NCI-H2171 treated with DMSO at 0.1 percent for 48 hours (cell line): ENCODE measurements around the gene LAMTOR1.

ENCODE experiments used
- DNase-seq: peaks from one replicate; lab custom pipeline; 2025; lab: John Stamatoyannopoulos, UW

The LAMTOR1 gene

DNA sequence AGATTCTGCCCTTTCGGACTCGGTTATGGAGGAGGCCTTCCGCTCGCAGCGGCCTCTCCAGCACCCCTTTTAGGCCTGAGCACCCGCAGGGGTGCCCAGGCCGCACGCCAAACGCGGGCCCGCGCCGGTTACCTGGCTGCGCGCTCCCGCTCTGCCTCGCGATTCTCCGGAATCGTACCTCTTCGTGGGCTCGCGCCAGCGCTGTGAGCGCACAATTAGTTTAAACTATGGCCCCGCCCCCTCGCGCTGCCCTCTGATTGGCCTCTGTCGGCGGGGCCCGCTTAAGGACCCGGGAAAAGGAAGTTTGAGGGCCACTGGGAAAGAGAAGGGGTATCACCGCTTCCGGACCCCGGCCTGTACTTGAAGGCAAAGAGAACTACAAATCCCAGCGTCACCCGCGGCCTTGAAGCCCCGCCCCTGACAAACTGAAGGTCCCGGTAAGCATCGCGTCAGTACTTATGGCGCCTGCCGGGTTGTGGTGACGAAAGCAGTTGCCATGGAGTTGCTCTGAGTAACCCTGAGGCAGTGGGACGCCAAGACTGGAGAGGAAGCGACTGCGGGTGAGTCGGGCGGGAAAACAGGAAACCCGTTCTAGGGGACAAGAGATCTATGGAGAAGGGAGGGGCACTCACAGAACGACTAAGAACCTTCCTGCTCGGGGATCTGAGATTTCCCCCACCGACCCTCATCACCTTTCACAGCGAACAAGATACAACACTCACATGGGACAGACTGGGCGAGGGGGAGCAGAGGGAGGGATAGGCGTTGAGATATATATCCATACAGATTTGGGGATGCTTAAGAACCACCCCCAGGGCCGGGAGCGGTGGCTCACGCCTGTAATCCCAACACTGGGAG is 22.5 kb downstream of the LAMTOR1 start, which contains the start of the genes LRRC51 and NUMA1:
Gene LRRC51 (plus strand): TSS at position 525 of the 858 bp plus-strand sequence. CDS start 8,234 bp downstream, outside the sequence.
Gene NUMA1 (minus strand): TSS at position 217 of the 858 bp plus-strand sequence. CDS start 44,599 bp downstream, outside the sequence.
- peak; percentile 100 for DNase-seq

DNA sequence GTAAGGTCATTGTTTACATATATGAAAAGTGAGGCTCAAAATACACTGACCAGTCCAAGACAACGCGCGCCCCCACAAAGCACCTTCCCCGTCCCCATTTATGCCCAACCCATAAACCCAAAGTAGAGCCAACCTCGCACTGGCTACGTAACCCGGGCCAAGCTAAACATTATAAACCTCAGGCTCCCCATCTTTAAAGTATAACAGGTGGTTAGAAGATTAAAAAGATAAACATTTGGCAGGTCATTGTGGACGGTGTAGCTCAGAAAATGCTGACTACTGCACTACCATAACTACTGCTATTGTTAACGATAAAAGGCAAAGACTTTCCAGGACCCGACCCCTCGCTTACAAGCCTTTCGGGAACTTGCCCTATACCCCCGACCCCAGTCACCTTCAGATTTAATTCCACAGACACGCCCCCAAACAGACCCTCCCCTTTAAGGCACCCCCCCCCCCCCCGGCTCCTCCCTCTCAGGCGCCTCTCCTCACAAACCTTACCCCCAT is 23.2 kb downstream of the LAMTOR1 start:
- DNase-seq, result no peak

DNA sequence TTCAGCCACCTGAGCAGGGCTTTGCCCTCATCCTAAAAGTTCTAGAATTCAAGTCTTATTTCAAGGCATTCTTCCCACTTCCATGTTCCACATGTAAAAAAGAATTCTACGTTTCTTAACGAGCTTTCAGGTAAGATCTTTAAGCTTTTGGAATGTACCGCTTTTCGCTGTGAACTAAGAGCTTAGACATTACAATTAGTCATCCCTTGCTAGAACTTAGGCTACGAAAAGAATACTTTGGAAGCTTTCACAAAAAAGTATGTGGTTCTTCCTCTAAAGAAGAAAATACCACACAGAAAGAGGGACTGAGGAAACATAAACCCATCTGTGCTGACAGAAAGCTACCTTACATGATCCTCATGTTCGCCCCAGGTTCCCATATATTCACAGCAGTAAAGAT is 24.6 kb downstream of the LAMTOR1 start:
- DNase-seq, result no peak

DNA sequence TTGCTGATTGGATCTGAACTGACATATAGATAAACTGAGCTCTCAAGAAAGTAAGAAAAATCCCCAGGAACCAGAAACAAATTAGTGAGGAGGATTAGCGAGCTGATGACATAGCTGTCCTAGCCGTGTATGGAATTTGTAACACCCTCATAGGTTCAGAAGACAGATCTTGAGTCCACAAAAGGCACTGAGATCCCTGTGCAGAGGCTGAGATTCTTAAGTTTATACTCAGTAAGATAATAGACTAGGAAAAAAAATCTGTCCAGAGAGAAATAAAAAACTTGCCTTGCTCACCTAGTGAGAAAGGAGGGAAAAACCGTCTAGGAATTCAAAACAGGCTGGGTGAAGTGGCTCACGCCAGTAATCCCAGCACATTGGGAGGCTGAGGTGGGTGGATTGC is 27.3 kb downstream of the LAMTOR1 start:
- no peak for DNase-seq

DNA sequence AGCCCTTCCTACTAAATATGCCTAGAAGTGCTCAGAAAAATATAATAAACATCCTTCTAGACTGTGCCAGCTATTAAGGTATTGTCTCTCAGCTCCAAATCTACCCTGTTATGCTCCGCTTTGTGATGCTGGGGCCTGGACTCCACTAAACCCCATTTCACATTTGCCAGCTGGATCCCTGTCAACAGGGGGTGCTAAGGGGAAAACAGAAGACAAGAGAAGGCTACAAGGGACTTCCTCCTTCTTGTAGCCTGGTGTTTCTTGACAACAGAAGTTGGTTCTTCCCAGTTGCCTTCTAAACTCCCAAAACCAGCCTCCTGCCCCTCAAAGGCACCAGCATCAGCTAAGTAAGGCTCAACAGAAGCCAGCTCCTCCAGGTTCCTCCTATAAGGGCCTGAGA is 28.0 kb downstream of the LAMTOR1 start:
- no peak for DNase-seq

DNA sequence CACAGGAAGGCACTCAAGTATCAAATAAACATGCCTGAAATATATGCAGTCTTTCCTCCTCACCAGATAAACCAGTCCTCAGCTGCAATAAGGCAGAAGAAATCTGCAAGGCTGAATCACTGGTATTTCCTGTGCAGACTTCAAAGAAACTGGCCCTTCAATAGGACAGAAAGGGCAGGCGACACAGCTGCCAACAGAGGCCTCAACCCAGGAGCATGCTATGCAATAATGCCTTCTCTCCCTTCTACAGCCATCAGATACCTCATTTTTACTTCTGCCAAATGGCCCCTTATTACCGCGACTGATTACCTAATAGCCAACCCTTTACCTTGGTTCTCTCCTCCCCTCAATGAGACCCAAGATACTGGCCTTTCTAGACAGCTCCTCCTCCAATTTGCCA is 30.7 kb downstream of the LAMTOR1 start:
- DNase-seq, result no peak

DNA sequence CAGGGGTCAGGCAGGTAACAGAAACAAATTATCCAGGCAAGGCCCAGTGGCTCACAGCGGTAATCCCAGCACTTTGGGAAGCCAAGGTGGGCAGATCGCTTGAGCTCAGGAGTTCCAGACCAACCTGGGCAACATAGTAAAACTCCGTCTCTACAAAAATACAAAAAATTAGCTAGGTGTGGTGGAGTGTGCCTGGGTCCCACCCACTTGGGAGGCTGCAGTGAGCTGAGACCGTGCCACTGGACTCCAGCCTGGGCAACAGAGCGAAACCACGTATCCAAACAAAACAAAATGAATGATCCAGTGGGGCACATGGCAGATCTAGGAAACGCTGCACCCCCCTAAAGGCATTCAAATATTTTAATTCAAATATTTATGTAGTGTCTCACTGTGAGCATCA is 32.6 kb downstream of the LAMTOR1 start:
- no peak for DNase-seq

DNA sequence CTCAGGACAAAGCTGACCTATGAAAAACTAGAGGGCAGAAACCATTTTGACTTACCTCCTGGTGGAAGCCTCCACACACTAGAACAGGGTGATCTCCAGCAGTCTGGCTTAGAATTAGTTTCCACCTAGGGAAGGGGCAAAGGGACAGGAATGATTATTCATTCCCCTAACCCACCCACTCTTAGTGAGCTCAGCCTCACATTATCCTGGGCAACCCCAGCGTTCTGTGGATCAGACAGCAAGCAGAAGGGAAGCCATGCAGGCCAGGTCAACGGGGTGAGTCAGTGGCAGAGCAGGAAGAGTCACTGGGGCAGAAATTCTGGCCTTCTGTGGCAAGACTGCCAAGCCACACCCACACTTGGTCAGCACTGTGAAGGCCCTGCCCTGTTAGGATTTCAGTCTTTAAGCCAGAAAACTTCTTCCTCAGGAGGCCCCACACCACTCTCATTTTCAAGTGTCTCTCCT is 33.3 kb downstream of the LAMTOR1 start:
- no peak for DNase-seq

DNA sequence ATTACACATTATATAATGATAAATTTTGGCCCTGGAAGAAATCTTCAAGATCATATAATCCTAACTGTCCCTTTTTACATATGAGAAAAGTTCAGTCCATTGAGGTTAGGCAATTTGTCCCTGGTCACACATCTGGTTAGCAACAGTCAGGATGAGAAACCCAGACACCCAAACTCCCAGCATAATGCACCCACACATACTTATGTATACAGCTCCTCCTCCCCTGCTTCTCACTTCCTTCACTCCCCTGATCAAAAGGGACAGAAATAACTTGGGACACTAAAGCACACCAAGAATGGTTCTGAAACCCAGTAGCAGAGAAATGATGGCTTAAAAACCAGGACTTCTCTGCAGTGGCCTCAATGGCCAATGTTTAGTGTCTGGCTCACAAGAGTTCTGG is 33.9 kb downstream of the LAMTOR1 start:
- no peak for DNase-seq

DNA sequence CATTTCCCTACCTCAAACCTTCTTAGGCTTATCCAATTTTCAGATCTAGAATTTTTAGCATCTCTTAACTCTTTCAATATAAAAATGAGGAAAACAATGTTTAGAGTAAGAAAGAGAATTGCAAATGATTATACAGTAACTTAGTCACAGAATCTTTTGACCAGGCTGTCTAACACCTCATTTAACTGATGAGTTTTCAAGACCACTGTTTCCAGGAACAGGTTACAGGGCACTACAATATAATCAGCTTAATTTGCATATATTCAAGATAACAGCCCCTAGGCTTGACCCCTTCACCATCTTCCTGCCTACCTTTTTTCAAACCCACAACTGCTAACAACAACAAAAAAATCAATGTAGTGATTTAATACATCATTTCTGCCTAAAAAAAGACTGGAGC is 35.4 kb downstream of the LAMTOR1 start:
- DNase-seq, result no peak

DNA sequence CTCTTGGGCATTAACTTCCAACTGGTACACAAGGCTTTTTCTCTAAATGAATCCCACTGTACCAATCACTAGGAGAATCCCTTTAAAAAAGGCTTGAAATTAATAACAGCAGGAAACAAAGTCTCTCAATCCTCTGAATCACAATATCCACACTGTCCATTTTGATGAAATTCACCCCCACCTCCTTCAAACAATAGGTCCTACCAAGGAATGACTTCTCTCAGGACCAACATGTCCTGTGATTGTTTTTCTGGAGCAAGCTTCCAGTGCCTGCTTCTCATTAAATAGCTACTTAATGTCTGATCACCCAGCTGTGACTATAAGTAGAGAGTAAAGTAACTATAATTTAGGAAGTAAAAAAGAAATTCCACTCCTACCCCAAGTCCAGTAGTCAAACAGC is 35.8 kb downstream of the LAMTOR1 start:
- DNase-seq, result no peak

DNA sequence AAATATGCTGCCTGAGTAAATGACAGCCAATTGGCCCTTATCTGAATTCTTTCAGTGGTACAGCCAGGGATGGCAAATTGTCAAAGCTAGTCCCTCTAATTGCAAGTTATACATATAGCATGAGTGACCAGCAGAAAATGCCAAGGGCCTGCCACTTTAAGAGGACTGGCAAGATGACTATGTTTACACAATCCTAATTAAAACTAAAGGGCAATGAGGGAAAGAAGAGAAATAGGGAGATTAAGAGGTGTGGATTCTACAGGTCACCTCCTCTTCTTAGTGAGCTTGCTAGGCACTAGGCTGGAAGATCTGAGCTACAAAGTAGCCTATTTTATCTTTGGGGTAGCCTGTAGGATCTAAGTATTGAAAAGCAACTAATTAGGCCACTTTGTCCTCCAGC is 36.2 kb downstream of the LAMTOR1 start:
- DNase-seq, result no peak

DNA sequence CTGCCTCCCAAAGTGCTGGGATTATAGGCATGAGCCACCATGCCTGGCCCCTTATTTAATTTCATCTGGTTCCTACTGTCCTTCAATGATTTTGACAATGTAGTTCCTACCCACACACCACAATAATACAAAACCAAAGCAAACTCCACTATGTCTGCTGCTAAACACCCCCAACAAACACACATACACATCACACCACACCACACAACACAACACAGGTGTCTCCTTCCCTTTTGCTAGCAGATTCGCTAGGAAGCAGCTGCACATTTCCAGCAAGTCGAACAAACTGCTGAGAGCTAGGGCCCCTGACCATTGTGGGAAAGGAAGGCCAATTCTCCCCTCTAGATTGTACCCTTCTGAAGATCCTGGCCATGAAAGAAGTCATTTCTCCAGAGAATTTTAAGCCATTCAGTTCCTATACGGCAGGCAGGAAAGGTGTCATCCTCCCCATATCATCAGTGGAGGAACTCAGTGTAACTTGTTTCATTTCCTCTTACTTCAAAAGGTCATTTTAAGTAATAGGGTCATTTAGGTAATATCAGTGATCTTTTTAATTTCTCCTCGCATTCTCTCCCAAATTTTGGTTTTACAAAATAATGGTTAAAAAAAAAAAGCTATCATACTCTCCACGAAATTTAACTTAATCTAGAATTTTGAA is 41.2 kb downstream of the LAMTOR1 start:
- DNase-seq, result no peak

DNA sequence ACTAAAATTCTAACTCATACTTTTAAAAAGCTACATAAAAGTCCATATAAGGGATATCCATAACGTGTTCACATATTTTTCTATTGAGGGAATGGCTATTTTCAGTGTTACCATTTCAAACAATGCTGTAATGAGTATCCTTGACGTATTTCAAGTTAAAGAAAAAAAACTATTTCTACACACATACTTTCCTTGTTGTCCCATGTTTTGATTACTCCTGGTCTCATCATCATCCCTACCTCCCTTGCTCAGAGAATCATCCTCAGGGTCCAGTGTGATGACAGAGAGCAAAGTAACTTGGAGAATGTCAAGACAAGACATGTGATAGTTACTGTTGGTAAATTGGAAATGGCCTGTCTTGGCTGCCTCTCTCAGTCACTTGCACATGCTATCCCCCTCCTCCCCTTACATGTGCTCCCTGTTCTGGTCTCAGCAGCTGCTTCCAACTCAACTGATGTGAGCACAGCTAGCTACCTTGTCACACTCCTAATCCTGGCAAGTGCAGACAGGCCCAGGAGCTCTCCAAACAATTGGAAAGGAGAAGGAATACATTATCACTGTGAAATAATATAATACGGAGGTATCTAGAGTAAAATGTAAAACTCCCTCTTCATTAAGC is 44.6 kb downstream of the LAMTOR1 start:
- peak; percentile 88 for DNase-seq

DNA sequence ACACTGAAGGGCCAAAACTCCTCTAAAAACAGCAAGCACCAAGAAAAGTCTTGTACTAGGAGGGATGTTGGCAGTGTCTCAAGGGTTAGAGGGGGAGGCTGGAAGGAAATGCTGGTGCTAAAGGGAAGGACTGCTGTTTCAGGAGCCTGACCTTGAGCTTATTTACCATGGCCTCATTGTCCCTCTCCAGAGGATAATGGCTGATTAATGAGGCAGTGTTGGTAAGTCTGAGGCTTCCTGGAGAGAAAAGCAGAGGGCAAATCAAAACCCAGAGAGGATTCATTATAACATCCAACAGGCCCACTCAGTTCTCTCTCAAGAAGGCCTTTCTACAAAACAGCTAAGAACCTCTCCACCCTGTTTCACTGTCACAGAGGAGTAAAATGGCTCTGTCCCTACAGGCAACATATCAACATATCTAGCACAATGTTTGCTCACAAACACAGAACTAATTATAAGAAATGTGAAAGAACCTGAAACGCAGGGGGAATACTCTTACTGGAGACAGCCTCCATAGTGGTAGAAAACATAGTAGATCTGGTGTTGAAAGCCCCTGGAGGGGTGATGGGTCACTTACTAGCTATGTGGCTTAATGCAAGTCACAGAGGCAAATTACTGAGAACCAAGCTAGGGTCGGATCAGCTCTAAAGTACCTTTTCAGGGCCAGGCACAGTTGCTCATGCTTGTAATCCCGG is 54.2 kb downstream of the LAMTOR1 start:
- no peak for DNase-seq
